Activated T-helper 17 cell treated with anti-CD3 and anti-CD28 coated beads, Interleukin-2, amount 50 U/mL, for 72 hours (primary cell): ENCODE results near the gene PDZD4. TPM values are rescaled to one million over a fixed set of nuclear protein-coding genes. Genes with fewer than 3 reads are reported as not detected.

Source experiments
- ATAC-seq: fragments of 150-1000 bp; cut with Tn5 transposase; replicated peaks from 2 replicates; pipeline ENCODE4 v1.10.0; 2021; ENCODE audit warnings: mild to moderate bottlenecking, moderate library complexity
- H3K27ac Mint-ChIP-seq: one replicate; pipeline ENCODE4 v1.8.0; 2022; ENCODE audit warnings: mixed read lengths
- H3K27me3 Mint-ChIP-seq: one replicate; pipeline ENCODE4 v1.8.0; 2022; ENCODE audit warnings: mixed read lengths
- H3K36me3 Mint-ChIP-seq: one replicate; pipeline ENCODE4 v1.8.0; 2022; ENCODE audit warnings: low read depth, mild to moderate bottlenecking, mixed read lengths
- H3K4me1 Mint-ChIP-seq: one replicate; pipeline ENCODE4 v1.8.0; 2022; ENCODE audit warnings: mixed read lengths
- H3K4me3 Mint-ChIP-seq: one replicate; pipeline ENCODE4 v1.8.0; 2022; ENCODE audit warnings: mild to moderate bottlenecking, mixed read lengths
- H3K9me3 Mint-ChIP-seq: one replicate; pipeline ENCODE4 v1.8.0; 2022; ENCODE audit warnings: mixed read lengths
- total RNA-seq, 2 donors: library from RNA; stranded (reverse); gene quantifications; one replicate each; pipeline ENCODE4 v1.2.3, GENCODE V29; 2022

PDZD4 gene
- total RNA-seq, 2 donors from 2014 or later: 1.3 to 8.0 TPM

- peaks cover 19% of the 10 kb centered on the region for H3K36me3 Mint-ChIP-seq
- H3K4me1 Mint-ChIP-seq: no peaks in the 10 kb centered on the region
- no peak overlapping the region for H3K27ac Mint-ChIP-seq
- peaks cover 7% of the 10 kb centered on the region for H3K27me3 Mint-ChIP-seq
- H3K4me3 Mint-ChIP-seq: no peak overlapping the region
- no peaks in the 10 kb centered on the region for H3K9me3 Mint-ChIP-seq
- peak; percentile 13 for ATAC-seq
Observed at GRCh38 chrX:153781428-153782047, 48.8 kb downstream of the PDZD4 start.

- Mint-ChIP-seq H3K4me1 (no peaks in the 10 kb centered on the region), H3K9me3 (no peaks in the 10 kb centered on the region), H3K27me3 (peaks cover 7% of the 10 kb centered on the region), H3K4me3 (no peak within 1 kb of the TSS), H3K36me3 (peaks cover 12% of the 10 kb centered on the region), H3K27ac (no peak within 1 kb of the TSS)
- ATAC-seq: no peak
Observed at GRCh38 chrX:153780678-153781427, 49.5 kb downstream of the PDZD4 start, which contains the start of gene SRPK3. Gene SRPK3 (plus strand): TSS chrX:153781041. CDS start chrX:153781087, 46 bp downstream.

- ATAC-seq: no peak
- no peak overlapping the region for H3K27ac Mint-ChIP-seq
Observed at GRCh38 chrX:153779891-153780677, 50.3 kb downstream of the PDZD4 start.

DNA sequence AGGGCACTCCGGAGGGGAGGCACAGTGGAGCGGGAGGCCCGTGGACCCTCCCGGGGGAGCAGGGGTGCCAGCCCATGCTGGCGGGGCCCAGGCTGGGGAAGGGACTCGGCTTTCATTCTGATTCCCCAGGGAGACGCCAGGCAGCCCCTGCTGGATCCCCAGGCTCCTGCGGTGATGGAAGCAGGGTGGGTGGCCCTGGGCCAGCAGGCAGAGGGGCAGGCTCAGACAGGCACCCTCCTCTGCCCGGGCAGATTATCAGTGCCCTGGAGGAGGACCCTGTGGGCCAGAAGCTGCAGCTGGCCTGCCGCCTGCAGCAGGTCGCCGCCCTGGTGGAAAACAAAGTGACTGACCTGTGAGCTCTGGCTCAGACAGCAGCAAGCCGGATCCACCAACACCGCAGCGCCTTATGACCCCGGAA lies 51.7 kb downstream of the PDZD4 start:
- peaks cover 7% of the 10 kb centered on the region for H3K27me3 Mint-ChIP-seq
- H3K9me3 Mint-ChIP-seq: no peaks in the 10 kb centered on the region
- H3K4me3 Mint-ChIP-seq: no peak overlapping the region
- ATAC-seq: no peak
- H3K4me1 Mint-ChIP-seq: no peaks in the 10 kb centered on the region
- H3K27ac Mint-ChIP-seq: no peak overlapping the region
- peaks cover 6% of the 10 kb centered on the region for H3K36me3 Mint-ChIP-seq

More at GRCh38 chrX:153779891-153780677, 50.3 kb downstream of the PDZD4 start:
- H3K4me3 Mint-ChIP-seq: no peak overlapping the region
- H3K27me3 Mint-ChIP-seq: peaks cover 7% of the 10 kb centered on the region
- peaks cover 6% of the 10 kb centered on the region for H3K36me3 Mint-ChIP-seq
- H3K4me1 Mint-ChIP-seq: no peaks in the 10 kb centered on the region
- no peaks in the 10 kb centered on the region for H3K9me3 Mint-ChIP-seq

GRCh38 chrX:153778181-153778580 lies 52.2 kb downstream of the PDZD4 start:
- H3K36me3 Mint-ChIP-seq: peaks cover 6% of the 10 kb centered on the region
- ATAC-seq: no peak
- no peak overlapping the region for H3K27ac Mint-ChIP-seq
- H3K4me3 Mint-ChIP-seq: no peak overlapping the region
- H3K9me3 Mint-ChIP-seq: no peaks in the 10 kb centered on the region
- H3K4me1 Mint-ChIP-seq: no peaks in the 10 kb centered on the region
- peaks cover 7% of the 10 kb centered on the region for H3K27me3 Mint-ChIP-seq

DNA sequence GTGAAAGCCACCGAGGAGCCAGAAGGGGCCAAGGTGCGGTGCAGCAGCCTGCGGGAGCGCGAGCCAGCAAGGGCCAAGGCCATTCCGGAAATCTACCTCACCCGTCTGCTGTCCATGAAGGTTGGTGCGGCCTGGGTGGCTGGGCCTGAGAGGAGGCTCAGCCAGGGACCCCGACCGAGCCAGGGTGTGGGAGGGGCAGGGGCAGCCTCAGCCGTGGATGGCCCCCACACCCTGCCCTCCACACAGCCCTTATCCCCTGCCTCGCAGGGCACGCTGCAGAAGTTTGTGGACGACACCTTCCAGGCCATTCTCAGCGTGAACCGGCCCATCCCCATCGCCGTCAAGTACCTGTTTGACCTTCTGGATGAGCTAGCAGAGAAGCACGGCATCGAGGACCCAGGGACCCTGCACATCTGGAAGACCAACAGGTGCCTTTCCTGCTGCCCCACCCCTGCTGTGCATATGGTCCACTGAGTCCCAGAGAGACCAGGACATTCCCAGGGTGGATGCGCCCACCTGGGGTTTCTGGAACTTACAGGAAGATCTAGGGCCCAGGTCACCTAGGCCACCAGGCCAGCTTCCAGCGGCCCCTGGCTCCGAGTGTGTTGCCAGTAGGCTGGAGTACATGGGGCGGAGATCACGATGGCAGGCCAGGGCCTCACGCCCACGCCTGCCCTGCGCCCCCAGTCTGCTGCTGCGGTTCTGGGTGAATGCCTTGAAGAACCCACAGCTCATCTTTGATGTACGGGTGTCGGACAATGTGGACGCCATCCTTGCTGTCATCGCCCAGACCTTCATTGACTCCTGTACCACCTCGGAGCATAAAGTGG lies 52.9 kb downstream of the PDZD4 start:
- no peak for ATAC-seq
- Mint-ChIP-seq H3K4me3 (no peak overlapping the region), H3K36me3 (peaks cover 6% of the 10 kb centered on the region), H3K27me3 (peaks cover 7% of the 10 kb centered on the region), H3K9me3 (no peaks in the 10 kb centered on the region), H3K4me1 (no peaks in the 10 kb centered on the region), H3K27ac (no peak overlapping the region)

- H3K27ac Mint-ChIP-seq: no peak overlapping the region
- H3K4me3 Mint-ChIP-seq: no peak overlapping the region
- peak; percentile 19 for ATAC-seq
- H3K4me1 Mint-ChIP-seq: no peaks in the 10 kb centered on the region
- peaks cover 6% of the 10 kb centered on the region for H3K36me3 Mint-ChIP-seq
- peaks cover 7% of the 10 kb centered on the region for H3K27me3 Mint-ChIP-seq
- no peaks in the 10 kb centered on the region for H3K9me3 Mint-ChIP-seq
Observed at GRCh38 chrX:153776611-153777045, 53.7 kb downstream of the PDZD4 start.

DNA sequence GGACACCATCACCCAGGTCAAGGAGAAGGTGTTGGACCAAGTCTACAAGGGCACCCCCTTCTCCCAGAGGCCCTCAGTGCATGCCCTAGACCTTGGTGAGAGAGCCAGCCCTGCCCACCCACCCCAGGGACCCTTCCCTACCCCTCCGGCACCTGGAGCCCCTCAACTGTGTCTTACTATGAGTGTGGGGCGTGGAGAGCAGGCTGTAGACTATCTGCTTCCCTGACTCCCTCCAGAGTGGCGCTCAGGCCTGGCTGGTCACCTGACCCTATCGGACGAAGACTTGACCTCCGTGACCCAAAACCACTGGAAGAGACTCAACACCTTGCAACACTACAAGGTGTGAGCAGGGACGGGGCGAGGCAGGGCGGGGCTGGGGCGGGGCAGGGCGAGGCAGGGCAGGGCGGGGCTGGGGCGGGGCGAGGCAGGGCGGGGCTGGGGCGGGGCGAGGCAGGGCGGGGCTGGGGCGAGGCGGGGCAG lies 54.2 kb downstream of the PDZD4 start:
- peaks cover 7% of the 10 kb centered on the region for H3K27me3 Mint-ChIP-seq
- H3K9me3 Mint-ChIP-seq: no peaks in the 10 kb centered on the region
- H3K4me3 Mint-ChIP-seq: no peak overlapping the region
- peaks cover 6% of the 10 kb centered on the region for H3K36me3 Mint-ChIP-seq
- H3K4me1 Mint-ChIP-seq: no peaks in the 10 kb centered on the region
- no peak overlapping the region for H3K27ac Mint-ChIP-seq
- peak; percentile 24 for ATAC-seq

DNA sequence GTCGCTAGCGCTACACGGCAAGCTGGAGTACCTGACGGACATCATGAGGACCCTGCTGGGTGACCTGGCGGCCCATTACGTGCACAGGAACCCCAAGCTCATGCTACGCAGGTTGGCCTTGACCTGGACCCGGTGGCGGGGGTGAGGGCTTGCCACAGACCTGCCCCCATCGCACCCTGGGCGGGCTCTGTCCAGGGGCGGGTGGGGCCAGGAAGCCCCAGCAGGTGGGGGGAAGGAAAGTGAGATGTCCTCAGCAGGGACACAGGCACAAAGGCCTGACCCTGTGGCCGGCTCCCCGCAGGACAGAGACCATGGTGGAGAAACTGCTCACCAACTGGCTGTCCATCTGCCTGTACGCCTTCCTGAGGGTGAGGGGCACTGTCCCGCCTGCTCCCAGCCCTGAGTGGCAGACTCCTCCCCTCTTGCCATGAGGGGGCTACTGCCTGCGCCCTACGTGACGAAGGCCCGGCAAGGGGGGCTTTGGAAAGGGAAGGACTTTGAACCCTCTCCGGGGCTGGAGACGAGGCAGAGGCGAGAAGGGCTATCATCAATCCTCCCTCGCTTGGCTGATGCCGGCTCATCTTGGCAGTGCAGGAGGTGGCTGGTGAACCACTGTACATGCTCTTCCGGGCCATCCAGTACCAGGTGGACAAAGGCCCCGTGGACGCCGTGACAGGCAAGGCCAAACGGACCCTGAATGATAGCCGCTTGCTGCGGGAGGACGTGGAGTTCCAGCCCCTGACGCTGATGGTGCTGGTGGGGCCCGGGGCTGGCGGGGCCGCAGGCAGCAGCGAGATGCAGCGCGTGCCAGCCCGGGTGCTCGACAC lies 54.8 kb downstream of the PDZD4 start:
- no peaks in the 10 kb centered on the region for H3K4me1 Mint-ChIP-seq
- peaks cover 7% of the 10 kb centered on the region for H3K27me3 Mint-ChIP-seq
- H3K27ac Mint-ChIP-seq: no peak overlapping the region
- no peak for ATAC-seq
- H3K9me3 Mint-ChIP-seq: no peaks in the 10 kb centered on the region
- H3K36me3 Mint-ChIP-seq: peaks cover 6% of the 10 kb centered on the region
- no peak overlapping the region for H3K4me3 Mint-ChIP-seq

GRCh38 chrX:153774576-153775292 lies 55.6 kb downstream of the PDZD4 start:
- Mint-ChIP-seq H3K36me3 (no peaks in the 10 kb centered on the region), H3K9me3 (no peaks in the 10 kb centered on the region), H3K4me3 (no peak overlapping the region), H3K27me3 (peaks cover under 1% of the 10 kb centered on the region), H3K27ac (no peak overlapping the region), H3K4me1 (no peaks in the 10 kb centered on the region)
- ATAC-seq: no peak

DNA sequence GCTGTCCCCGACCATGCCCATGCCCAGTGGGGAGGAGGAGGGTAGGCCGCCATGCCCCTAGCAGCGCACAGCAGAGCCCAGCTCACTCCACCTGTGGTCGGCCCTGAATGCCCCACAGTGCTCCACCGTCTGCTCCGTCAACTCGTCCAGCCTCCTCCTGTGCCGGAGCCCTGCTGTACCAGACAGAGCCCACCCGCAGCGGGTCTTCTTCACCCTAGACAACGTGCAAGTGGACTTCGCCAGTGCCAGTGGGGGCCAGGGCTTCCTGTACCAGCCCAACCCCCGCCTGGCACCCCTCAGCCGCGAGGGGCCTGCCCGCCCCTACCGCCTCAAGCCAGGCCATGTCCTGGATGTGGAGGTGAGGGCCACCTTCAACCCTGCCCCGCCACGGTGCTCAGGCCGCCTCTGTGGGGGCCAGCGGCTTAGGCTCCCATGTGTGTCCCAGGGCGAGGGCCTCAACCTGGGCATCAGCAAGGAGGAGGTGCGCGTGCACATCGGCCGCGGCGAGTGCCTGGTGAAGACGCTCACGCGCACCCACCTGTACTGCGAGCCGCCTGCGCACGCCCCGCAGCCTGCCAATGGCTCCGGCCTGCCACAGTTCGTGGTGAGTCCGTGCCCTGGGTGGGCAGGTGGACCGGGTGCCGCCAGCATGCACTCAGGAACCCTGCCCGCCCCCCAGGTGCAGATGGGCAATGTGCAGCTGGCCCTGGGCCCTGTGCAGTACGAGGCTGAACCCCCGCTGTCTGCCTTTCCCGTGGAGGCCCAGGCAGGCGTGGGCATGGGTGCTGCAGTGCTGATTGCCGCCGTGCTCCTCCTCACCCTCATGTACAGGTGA lies 56.4 kb downstream of the PDZD4 start:
- Mint-ChIP-seq H3K27me3 (no peaks in the 10 kb centered on the region), H3K27ac (no peak overlapping the region), H3K36me3 (no peaks in the 10 kb centered on the region), H3K4me1 (no peaks in the 10 kb centered on the region), H3K4me3 (no peak overlapping the region), H3K9me3 (no peaks in the 10 kb centered on the region)
- no peak for ATAC-seq

DNA sequence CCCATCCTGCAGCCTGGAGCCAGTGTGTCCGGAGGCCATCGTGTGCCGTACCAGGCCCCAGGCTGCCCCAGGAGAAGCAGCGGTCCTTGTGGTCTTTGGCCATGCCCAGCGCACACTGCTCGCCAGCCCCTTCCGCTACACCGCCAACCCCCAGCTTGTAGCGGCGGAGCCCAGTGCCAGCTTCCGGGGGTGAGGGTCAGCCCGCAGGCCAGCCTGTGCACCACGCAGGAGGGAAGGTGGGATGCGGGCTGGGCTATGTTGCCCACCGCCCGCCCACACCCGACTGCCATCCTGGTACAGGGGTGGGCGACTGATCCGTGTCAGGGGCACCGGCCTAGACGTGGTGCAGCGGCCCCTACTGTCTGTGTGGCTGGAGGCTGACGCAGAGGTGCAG lies 57.1 kb downstream of the PDZD4 start:
- H3K4me3 Mint-ChIP-seq: no peak overlapping the region
- ATAC-seq: no peak
- H3K4me1 Mint-ChIP-seq: no peaks in the 10 kb centered on the region
- no peak overlapping the region for H3K27ac Mint-ChIP-seq
- H3K27me3 Mint-ChIP-seq: no peaks in the 10 kb centered on the region
- H3K9me3 Mint-ChIP-seq: no peaks in the 10 kb centered on the region
- no peaks in the 10 kb centered on the region for H3K36me3 Mint-ChIP-seq
